PC-3 (cell line): ENCODE data around the gene EMP2. TPM values are rescaled to one million over a fixed set of nuclear protein-coding genes. Genes with fewer than 3 reads are reported as not detected.
A peak's percentile ranks its signal among the peaks of the same experiment; 100 is the strongest.

Experiments used
- ATAC-seq: fragments of 200-7000 bp; cut with Tn5 transposase; 2 replicates; pipeline ENCODE4 v1.9.1; 2020; ENCODE audit warnings: mild to moderate bottlenecking, moderate library complexity
- BruUV-seq: library from RNA; stranded (reverse); fragments of 400-500 nt; replicated peaks from 2 replicates; lab custom pipeline; 2021; lab: Mats Ljungman, UMichigan
- CTCF ChIA-PET: fragments of 300-600 bp; sonication (Branson Sonifier 250); formaldehyde crosslinking; loops from one replicate; lab custom pipeline; 2022; ENCODE audit warnings: antibody characterized with exemption; lab: Charles Lee
- POLR2A ChIA-PET: fragments of 300-600 bp; sonication (Branson Sonifier 250); formaldehyde crosslinking; loops from one replicate; lab custom pipeline; 2022; ENCODE audit warnings: antibody characterized with exemption; ENCODE audit not compliant: unreplicated experiment; lab: Charles Lee
- DNase-seq: peaks from one replicate; pipeline ENCODE4 v3.0.0-alpha.2; 2015
- H2AFZ ChIP-seq: fragments of 300-600 bp; sonication (generic); 2 replicates; pipeline ENCODE4 v1.6.0; 2016; ENCODE audit warnings: antibody characterized with exemption, low read length
- H3F3A ChIP-seq: fragments of 300-600 bp; sonication (generic); one replicate; pipeline ENCODE4 v1.6.0; 2017; ENCODE audit warnings: antibody characterized with exemption, low read length, control low read depth, mild to moderate bottlenecking; ENCODE audit not compliant: unreplicated experiment
- H3K27ac ChIP-seq: fragments of 300-600 bp; sonication (generic); 2 replicates; pipeline ENCODE4 v1.5.1; 2016; ENCODE audit warnings: mild to moderate bottlenecking, low read length
- H3K27me3 ChIP-seq: fragments of 300-600 bp; sonication (generic); 2 replicates; pipeline ENCODE4 v1.6.1; 2016; ENCODE audit warnings: low read length, mixed read lengths
- H3K36me3 ChIP-seq: fragments of 300-600 bp; sonication (generic); 2 replicates; pipeline ENCODE4 v1.6.1; 2016; ENCODE audit warnings: low read depth, mixed run types, low read length, mixed read lengths
- H3K4me1 ChIP-seq: fragments of 300-600 bp; sonication (generic); 2 replicates; pipeline ENCODE4 v1.5.1; 2016; ENCODE audit warnings: low read length; ENCODE audit not compliant: insufficient read depth
- H3K4me2 ChIP-seq: fragments of 300-600 bp; sonication (generic); 2 replicates; pipeline ENCODE4 v1.6.0; 2016; ENCODE audit warnings: low read length
- H3K4me3 ChIP-seq: fragments of 300-600 bp; sonication (generic); 2 replicates; pipeline ENCODE4 v1.5.1; 2016; ENCODE audit warnings: mild to moderate bottlenecking, low read length, mixed read lengths
- H3K79me2 ChIP-seq: fragments of 300-600 bp; sonication (generic); 2 replicates; pipeline ENCODE4 v1.6.1; 2017; ENCODE audit warnings: low read length, mixed read lengths
- H3K9ac ChIP-seq: fragments of 300-600 bp; sonication (generic); 2 replicates; pipeline ENCODE4 v1.6.0; 2016; ENCODE audit warnings: mild to moderate bottlenecking, low read length
- H3K9me2 ChIP-seq: fragments of 300-600 bp; sonication (generic); replicated peaks from 2 replicates; pipeline ENCODE4 v1.6.1; 2016; ENCODE audit warnings: mixed run types, low read length, mixed read lengths
- H3K9me3 ChIP-seq: fragments of 300-600 bp; sonication (generic); 2 replicates; pipeline ENCODE4 v1.6.1; 2016; ENCODE audit warnings: low read length, mixed read lengths
- H4K20me1 ChIP-seq: fragments of 300-600 bp; sonication (generic); 2 replicates; pipeline ENCODE4 v1.6.1; 2016; ENCODE audit warnings: low read length, mixed read lengths
- EZH2 ChIP-seq: fragments of 300-600 bp; sonication (generic); IDR thresholded peaks from one replicate; pipeline ENCODE4 v1.6.1; 2017; ENCODE audit warnings: antibody characterized with exemption, mild to moderate bottlenecking, low read length; ENCODE audit not compliant: unreplicated experiment
- EZH2phosphoT487 ChIP-seq: fragments of 300-600 bp; sonication (generic); IDR thresholded peaks from 2 replicates; pipeline ENCODE4 v1.6.1; 2018; ENCODE audit warnings: mild to moderate bottlenecking, antibody characterized with exemption, low read length, borderline replicate concordance
- intact Hi-C: fragments of 100-400 bp; cut with micrococcal nuclease; formaldehyde crosslinking; loops from 2 replicates; pipeline ENCODE4 v1.9.0; 2023
- total RNA-seq: library from RNA; depleted of rRNA; stranded (reverse); fragments of >200 nt; gene quantifications from 2 replicates; pipeline ENCODE4 v1.2.3, GENCODE V29; 2014
- TF ChIP-seq, protein P1 (sequence below): fragments of 300-600 bp; sonication (generic); conservative IDR thresholded peaks from 2 replicates; pipeline ENCODE4 v1.5.1; 2017; ENCODE audit warnings: antibody characterized with exemption, low read depth, mild to moderate bottlenecking, low read length

EMP2 gene
- total RNA-seq, 1 experiment from 2014 or later: 38.7 TPM

DNA sequence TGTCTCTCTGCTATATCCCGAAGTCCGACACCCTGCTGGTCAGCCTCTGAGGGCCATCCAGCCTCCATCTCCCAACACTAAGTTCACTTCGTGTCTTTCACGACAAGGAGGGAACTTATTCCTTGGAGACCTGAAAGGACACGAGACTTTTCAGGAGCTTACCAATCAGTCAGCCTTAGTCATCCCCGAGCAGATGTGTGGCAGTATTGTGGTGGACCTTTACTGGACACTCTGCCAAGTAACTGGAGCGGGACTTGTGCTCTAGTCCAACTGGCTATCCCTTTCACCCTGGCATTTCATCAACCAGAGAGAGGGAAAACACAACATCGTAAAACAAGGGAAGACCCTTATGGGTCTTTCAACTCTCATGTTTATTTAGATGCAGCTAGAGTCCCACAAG is 87.1 kb downstream of the EMP2 start:
- Histone ChIP-seq H3K9ac (no peak overlapping the region), H2AFZ (no peak overlapping the region), H3K79me2 (no peaks in the 10 kb centered on the region), H3K9me3 (no peaks in the 10 kb centered on the region), H3F3A (no peaks in the 10 kb centered on the region), H3K36me3 (no peaks in the 10 kb centered on the region), H3K9me2 (no peaks in the 10 kb centered on the region), H3K4me2 (no peak overlapping the region), H3K27ac (no peak overlapping the region), H3K27me3 (no peaks in the 10 kb centered on the region), H3K4me3 (no peak overlapping the region), H4K20me1 (no peaks in the 10 kb centered on the region), H3K4me1 (no peaks in the 10 kb centered on the region)
- ChIA-PET POLR2A (no interaction called here), CTCF (no interaction called here)
- DNase-seq: no peak
- intact Hi-C loops: no loop called here
- TF ChIP-seq EZH2phosphoT487: no peak
- TF ChIP-seq EZH2: no peak
- TF ChIP-seq, protein P1, sequence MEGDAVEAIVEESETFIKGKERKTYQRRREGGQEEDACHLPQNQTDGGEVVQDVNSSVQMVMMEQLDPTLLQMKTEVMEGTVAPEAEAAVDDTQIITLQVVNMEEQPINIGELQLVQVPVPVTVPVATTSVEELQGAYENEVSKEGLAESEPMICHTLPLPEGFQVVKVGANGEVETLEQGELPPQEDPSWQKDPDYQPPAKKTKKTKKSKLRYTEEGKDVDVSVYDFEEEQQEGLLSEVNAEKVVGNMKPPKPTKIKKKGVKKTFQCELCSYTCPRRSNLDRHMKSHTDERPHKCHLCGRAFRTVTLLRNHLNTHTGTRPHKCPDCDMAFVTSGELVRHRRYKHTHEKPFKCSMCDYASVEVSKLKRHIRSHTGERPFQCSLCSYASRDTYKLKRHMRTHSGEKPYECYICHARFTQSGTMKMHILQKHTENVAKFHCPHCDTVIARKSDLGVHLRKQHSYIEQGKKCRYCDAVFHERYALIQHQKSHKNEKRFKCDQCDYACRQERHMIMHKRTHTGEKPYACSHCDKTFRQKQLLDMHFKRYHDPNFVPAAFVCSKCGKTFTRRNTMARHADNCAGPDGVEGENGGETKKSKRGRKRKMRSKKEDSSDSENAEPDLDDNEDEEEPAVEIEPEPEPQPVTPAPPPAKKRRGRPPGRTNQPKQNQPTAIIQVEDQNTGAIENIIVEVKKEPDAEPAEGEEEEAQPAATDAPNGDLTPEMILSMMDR: no peak
- no TSS peak for BruUV-seq
- no peak for ATAC-seq

DNA sequence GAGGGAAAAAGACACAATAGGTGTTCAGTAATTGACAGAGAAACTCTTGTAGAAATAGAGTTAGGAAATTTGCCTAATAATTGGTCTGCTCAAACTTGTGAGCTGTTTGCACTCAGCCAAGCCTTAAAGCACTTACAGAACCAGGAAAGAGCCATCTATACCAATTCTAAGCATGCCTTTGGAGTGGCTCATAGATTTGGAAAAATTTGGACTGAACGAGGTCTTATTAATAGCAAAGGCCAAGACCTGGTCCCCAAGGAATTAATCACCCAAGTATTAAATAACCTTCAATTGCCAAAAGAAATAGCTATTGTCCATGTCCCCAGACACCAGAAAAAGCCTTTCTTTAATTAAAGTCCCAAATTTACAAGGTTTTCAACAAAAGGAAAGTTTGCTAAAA is 90.3 kb downstream of the EMP2 start:
- POLR2A ChIA-PET: no interaction called here
- no peaks in the 10 kb centered on the region for H3K27me3 ChIP-seq
- no peak overlapping the region for H2AFZ ChIP-seq
- BruUV-seq: no TSS peak
- DNase-seq (no peak), ATAC-seq (no peak)
- no peaks in the 10 kb centered on the region for H3F3A ChIP-seq
- H3K9me3 ChIP-seq: no peaks in the 10 kb centered on the region
- intact Hi-C loops: no loop called here
- H3K9ac ChIP-seq: no peak overlapping the region
- no peaks in the 10 kb centered on the region for H3K9me2 ChIP-seq
- H3K4me3 ChIP-seq: no peak overlapping the region
- H3K27ac ChIP-seq: no peak overlapping the region
- no peak overlapping the region for H3K4me2 ChIP-seq
- CTCF ChIA-PET: no interaction called here
- peaks cover 14% of the 10 kb centered on the region; the same call in 1 of the 2 replicates for H3K36me3 ChIP-seq
- no peaks in the 10 kb centered on the region for H3K4me1 ChIP-seq
- H3K79me2 ChIP-seq: no peaks in the 10 kb centered on the region
- TF ChIP-seq, protein P1: no peak
- TF ChIP-seq EZH2: no peak
- no peak for TF ChIP-seq EZH2phosphoT487
- H4K20me1 ChIP-seq: no peaks in the 10 kb centered on the region

DNA sequence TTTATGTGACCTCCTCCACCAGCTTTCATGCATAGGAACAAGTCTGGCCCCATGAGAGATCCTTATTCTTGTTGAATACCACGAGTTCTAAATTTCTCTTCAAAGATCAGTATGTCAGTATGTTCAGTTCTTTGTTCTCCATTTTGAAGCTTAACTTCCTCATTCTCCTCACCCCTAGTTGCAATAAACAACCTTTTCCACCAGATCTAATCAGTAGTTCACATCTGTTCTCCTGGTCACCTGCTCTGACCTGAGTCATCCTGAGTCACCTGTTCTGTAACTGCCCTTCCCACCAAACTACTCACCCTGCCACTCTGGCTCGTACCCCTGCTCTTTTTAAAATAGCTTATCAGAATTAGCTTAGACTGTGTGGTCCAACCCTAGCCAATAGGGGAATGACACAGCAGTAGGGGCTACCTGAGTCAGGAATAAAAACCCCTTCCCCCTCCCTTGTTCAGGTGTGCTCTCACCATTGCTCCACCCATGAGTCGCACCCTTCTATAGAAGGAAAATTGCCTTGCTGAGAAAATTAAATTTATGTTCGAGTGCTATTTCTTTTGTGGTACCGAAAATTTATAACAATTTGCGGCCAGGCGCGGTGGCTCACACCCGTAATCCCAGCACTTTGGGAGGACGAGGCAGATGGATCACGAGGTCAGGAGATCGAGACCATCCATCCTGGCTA is 94.6 kb downstream of the EMP2 start:
- no peak overlapping the region for H3K4me2 ChIP-seq
- no peak overlapping the region for H3K27ac ChIP-seq
- no peak overlapping the region for H2AFZ ChIP-seq
- ChIA-PET POLR2A (no interaction called here), CTCF (no interaction called here)
- no peaks in the 10 kb centered on the region for H3K27me3 ChIP-seq
- DNase-seq: peak; percentile 11
- no peaks in the 10 kb centered on the region for H3K79me2 ChIP-seq
- no peaks in the 10 kb centered on the region for H3K9me3 ChIP-seq
- no TSS peak for BruUV-seq
- no peak overlapping the region for H3K9ac ChIP-seq
- TF ChIP-seq, protein P1: no peak
- no peak for TF ChIP-seq EZH2phosphoT487
- TF ChIP-seq EZH2: no peak
- intact Hi-C loops: no loop called here
- H3K9me2 ChIP-seq: no peaks in the 10 kb centered on the region
- no peaks in the 10 kb centered on the region for H3F3A ChIP-seq
- peaks cover 14% of the 10 kb centered on the region; the same call in 1 of the 2 replicates for H3K36me3 ChIP-seq
- no peak for ATAC-seq
- H4K20me1 ChIP-seq: no peaks in the 10 kb centered on the region
- H3K4me3 ChIP-seq: no peak overlapping the region
- H3K4me1 ChIP-seq: no peaks in the 10 kb centered on the region
